NCI-H82 (cell line): ENCODE measurements around the gene PCDH9.

Source experiments
- DNase-seq: peaks from one replicate; lab custom pipeline; 2025; lab: John Stamatoyannopoulos, UW

Gene PCDH9

DNA sequence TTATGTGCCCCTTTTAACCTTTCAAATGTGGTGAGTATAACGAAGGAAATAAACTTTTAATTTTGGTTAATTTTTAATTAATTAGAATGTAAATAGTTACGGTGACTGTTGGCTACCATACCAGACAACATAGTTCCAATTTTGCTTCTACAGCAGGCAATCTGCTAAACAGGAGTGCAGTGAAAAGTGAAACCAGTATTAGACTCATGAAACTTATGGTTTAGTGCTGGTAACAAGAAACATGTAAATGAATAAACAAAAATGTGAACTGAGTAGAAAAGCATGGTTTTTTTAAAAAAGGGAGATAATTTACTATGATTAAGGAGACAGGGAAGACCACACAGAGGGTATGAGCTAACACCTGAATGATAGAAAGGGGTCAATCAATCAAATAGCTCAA lies 478.4 kb downstream of the PCDH9 start:
- DNase-seq = no peak

DNA sequence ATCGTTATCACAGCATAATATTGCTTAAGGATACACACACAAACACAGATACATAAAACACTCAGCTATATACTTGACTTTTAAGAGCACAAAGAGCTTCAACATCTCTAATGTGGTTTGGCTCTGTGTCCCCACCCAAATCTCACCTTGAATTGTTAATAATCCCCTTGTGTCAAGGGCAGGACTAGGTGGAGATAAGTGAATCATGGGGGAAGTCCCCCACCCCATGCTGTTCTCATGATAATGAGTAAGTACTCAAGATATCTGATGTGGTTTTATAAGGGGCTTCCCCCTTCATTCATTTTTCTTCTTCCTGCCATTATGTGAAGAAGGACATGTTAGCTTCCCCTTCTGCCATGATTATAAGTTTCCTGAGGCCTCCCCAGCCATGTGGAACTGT lies 481.4 kb downstream of the PCDH9 start:
- no peak for DNase-seq

DNA sequence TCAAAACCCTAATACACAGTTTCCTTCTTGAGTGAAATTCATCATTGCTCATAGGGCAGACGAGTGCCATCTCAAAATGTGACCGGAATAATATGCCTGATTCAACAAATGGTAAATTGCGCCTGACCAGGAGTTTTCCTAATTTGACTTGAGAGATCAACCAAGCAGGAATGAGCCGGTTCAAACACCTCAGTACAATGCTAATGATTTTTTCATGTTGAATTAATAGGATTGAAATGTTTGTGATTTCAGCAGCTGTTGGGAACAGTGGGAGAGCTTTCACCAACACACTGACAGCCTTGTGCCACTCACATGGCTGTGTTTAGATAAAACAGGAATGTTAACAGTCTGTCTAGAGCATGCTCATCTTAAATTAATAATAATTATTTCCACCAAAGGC lies 484.8 kb downstream of the PCDH9 start:
- DNase-seq = peak; percentile 71

DNA sequence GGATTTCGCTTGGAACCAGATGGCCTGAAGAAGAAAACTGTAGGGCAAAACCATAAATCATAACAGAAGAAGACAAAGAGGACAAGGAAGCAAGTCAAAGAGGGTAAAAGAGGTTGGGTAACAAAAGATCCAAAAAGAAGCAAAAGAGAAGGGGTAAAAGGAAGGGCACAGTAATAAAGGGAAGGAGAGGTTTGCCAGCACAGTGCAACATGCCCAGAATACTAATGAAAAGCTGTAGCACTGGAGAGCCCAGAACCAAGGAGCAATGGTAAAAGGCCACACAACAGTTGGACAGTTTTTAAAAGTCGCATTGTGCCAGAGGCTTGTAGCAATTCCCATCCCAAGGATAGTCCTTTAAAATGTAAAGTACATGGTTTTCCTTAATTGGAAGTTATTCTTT lies 506.6 kb downstream of the PCDH9 start:
- no peak for DNase-seq

DNA sequence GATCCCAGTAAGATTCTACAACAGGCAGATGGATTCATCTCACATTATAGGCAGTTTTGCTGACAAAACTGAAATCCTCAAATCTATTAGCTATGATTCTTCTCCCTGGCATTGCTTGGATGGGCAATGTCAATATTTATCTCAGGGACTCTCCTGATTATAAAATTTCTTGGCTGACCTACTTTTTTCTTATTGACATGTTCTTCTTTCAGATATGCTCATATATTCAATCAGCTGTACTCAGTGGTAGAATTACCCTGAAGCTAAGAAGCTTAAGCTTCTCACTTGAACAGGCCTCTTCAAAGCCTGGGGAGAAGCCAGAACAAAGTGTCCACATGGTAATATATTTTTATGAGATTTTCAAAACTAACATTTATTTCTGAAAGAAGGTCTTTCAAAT lies 513.6 kb downstream of the PCDH9 start:
- DNase-seq = peak; percentile 49

DNA sequence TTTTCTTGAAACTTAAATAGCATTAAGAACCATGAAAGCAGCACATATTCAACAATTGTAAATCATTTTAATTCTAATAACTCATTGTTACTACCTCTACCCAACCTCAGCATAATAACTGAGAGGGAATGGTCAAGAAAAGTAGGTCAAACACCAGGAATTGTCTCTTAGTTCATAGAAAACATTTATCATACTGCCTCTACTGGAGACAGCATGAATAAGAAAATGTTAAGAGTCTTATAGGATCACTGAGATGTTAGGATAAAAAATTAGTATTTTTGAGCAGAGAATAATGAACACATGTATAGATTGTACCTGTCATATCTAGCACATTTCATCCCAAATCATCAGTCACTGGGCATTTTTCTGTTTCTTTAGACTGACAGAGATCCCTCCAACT lies 515.3 kb downstream of the PCDH9 start:
- no peak for DNase-seq

DNA sequence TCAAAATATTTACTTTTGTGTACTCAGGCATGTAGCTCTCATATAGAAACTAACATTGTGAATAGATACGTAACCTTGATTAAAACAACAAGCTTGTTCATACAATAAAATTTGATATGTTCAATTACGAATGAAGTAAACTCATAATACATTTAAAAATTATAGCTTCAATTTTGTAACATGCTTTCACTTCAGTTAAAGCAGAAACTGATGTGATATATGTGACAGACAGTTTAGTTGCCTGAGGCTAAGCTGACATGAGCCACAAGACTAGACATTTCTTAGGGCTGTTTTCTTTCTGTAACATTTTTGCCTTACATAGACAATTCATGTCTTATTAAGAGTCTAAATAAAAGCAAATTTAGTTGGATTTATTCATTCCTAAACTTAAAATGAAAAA lies 526.0 kb downstream of the PCDH9 start:
- no peak for DNase-seq

DNA sequence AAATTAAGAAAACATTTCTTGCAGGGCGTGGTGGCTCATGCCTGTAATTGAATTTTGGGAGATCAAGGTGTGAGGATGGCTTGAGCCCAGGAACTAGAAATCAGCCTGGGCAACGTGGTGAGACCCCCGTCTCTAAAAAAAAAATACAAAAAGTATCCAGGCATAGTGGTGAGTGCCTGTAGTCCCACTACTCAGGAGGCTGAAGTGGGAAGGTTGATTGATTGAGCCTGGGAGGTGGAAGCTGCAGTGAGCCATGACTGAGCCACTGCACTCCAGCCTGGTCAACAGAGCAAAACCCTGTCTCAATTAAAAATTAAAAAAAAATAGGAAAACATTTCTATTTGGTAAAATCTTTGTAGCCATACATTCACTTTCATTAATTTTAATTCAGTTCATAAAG lies 526.5 kb downstream of the PCDH9 start:
- peak; percentile 26 for DNase-seq

DNA sequence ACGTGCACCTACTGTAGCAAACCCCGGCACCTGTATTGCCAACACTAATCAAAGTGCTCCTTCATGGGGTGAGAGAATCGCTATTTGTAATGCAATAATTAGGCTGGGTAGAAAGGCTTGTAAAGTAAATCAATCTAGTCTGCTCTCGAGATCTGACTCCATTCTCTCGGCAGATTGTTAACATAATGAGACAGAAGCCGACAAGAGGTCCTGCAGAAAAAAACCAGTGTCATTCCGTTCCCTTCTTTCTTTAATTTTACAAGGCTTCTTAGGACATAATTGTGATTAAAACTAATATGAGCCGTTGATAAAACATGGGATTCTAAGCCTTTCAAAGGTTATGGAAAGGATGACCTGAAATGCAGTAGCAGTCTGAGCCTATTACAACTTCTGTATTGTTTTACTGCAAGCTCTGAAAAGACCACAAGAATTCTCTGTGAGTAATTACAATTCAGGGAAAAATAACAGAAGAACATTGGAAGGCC lies 530.0 kb downstream of the PCDH9 start:
- no peak for DNase-seq

DNA sequence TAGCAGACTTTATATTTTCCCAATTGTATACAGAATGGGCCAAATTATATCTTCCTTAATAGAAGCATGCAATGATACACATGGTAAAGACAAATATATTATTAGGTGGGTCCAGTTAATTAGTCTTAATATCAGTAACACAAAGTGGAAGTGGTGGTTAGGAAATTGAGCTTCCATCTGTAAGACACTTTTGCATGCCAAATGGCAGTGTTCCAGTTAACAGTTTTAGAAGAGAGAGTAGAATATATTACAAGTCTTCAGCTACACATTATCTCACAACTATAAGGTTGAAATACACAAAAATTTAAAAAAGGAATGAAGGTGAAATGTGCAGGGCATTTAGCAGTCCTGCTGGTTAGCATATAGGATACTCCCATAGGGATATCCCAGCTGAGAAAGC lies 536.5 kb downstream of the PCDH9 start:
- DNase-seq = no peak

DNA sequence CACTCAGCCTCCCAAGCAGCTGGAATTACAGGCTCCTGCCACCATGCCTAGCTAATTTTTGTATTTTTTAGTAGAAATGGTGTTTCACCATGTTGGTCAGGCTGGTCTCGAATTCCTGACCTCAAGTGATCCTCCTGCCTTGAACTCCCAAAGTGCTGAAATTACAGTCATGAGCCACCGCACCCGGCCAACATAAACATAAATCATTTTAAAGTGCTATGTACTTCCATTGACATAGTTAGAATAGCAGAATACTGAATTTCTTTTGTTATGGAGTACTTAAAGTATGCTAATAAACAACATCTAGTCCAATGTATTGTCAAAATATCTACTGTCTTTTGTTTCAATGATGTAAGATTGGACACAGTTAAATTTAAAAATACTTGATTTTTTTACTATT lies 539.0 kb downstream of the PCDH9 start:
- no peak for DNase-seq

DNA sequence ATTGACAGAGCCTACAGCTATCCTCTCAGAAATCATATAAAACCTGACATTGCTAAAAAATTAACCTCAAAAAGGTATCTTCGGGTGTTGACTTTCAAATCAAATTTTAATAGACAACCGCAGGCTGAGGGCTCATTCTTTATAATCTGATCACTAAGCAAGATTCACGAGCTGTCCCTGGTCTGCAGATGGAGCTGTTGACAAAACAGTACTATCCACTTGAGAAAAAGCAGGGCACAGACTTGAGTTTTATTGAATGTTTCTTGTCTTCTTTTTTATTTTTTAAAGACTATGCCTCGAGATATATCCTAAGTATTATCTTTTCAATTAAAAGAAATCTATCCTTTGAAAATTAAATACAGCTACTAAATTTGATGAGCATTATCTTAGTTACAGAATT lies 540.5 kb downstream of the PCDH9 start:
- DNase-seq = peak; percentile 82

DNA sequence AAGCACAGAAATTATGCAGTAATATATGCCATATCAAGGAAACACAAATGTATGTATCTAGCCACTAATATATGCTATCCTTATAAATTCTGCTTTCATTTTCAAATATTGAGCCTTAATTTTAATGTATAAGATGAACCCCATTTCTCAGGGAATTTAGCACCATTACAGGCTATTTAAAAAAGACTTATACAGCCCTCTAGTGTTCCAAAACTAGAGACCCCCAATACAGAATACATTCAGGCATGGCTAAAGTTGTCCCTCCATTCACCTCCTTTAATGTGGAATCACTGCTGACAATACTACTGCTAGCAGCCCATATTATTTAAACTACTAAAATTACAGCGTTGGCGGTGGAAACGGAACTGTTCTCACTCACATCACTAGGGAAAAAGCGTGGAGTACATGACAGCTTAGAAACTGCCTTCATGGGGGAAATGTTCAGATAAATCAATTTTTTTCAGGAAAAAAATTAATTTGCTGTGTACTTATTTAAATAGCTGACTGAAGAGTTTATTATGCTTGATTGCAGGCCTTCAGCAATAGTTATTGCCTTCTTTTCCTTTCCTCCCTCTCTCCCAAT lies 541.0 kb downstream of the PCDH9 start:
- peak; percentile 58 for DNase-seq

DNA sequence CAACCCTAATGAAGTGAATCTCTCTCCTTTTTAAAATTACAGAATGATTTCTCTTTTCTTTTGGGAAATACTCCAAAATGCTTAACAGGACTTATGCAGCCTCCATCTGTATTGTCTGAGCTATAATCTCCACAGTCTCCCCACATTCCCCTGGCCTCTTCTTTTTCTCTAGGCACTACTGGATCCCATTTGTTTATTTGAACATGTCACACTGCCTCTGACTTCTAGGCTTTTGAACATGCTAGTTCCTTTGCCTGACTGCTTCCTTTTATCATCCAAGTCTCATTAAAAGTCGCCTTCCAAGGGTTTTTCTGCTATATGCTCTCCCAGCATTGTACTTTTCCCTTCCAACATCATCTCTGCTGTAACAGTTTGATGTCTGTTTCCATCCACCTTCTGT lies 548.7 kb downstream of the PCDH9 start:
- peak; percentile 12 for DNase-seq

DNA sequence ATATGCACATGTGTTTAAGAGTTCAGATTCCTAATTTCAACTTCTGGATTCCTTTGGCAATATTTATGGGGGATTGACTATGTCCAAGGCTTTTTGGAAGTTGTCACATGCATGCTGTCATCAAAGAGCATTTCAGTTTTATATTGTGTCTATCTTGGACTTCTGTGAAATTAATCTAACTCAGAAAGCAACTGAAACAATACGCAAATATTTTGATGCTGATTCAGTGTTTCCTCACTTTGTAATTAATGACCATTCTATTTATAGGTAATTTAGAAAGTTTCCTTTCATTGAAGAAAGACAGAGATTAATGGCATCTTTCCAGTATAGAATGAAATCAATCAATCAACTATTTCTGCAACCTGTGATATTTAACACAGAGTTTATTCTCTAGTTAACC lies 550.1 kb downstream of the PCDH9 start:
- no peak for DNase-seq

DNA sequence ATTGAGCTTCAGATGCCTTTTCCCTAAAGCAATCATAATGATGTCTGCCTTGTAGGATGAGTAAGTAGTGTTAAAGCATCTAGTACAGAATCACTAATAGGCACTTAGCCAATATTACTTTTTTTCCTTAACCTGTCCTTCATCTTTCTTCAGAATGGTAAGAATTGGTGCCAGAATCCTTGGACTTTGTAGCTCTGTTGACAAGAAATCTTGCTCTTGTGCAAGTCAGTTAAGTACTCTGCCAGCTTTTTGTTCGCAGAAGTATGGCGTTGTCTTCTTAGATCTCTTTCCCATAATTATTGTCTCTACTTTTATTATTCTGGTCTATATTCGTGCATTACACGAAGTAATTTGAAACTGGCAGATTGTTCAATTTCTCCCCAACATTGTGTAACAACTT lies 554.5 kb downstream of the PCDH9 start:
- DNase-seq = no peak

DNA sequence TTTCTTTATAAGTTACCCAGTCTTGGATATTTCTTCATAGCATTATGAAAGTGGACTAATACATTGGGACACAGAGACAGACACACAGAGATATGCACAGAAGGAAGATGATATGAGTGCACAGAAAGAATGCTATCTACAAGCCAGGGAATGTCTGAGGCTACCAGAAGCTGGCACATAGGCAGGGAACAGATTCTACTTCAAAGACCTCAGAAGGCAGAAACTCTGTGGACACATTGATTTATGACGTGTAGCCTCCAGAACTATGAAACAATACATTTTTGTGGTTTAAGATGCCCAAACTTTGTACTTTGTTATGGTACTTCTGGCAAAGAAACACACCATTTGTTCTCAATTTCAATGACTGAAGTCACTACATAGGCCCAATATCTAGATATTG lies 556.7 kb downstream of the PCDH9 start:
- DNase-seq = no peak

DNA sequence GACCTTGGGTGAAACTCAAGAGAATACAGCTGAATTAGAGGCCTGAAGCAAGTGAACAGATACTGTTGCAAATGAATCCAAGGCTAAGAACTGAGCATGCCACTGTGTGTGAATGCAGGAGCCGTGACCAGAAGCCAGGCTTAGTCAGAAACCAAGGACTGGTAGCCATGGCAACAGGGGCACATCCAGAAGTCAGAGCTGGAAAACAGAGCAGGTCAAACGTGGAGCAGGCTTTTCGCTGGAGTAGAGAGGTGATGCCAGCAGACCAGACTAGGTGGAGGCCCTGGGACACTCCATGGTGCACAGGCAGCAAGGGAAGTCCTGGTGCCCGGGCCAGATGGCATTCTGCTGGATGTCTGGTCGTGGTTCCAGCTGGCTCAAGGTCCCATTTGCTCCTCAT lies 564.1 kb downstream of the PCDH9 start:
- DNase-seq = peak; percentile 28

DNA sequence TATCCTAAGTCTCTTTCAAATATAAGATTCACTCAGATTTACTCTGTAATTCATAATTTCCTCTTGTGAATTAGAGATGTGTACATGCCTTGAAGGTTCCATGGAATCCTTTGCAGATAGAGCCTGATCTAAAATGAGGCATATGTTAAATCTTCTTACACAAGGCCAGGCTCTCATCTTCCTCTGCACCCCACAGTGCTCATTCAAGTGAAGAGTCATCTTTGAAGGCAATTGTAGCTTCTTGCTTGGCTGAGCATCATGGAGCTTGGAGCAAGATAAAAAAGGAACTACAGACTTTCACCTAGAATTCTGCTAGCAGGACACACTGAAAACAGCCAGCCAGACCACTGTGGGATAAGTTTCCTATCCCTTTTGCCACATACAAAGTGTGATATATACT lies 566.4 kb downstream of the PCDH9 start:
- no peak for DNase-seq

DNA sequence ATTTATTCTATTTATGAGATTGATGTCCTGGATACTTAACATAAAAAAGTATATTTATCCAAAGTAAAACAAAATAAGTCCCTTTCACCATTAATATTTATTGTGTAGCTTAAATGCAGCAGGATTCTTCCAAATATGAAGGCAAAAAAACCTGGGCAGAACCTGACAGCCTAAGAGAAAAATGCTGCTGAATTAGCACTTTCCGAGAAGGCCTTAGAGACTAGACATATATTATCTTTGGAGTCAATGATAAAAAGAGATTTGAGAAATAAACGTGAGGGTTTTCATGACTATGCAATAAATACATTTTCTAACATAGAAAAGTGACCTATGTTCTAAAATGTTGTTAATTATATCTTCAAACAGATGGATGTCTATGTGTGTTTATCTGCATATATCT lies 566.9 kb downstream of the PCDH9 start:
- no peak for DNase-seq

DNA sequence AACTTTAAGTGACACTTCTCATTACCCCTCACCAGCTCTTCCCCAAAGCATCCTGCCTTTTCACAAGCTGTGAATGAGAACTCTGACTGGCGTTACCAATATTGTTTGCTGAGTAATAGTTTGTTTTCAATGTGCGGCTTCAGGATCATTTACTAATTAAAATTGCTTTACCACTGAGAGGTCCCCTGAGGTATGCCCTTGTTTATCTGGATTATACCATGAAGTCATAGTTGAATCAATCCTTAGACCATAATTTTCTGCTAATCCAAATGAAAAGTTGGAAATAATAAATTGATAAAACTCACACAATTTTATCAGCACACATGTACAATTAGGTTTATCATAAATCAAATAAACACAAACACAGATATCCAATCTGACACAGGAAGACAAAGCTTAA lies 568.8 kb downstream of the PCDH9 start:
- DNase-seq = no peak

DNA sequence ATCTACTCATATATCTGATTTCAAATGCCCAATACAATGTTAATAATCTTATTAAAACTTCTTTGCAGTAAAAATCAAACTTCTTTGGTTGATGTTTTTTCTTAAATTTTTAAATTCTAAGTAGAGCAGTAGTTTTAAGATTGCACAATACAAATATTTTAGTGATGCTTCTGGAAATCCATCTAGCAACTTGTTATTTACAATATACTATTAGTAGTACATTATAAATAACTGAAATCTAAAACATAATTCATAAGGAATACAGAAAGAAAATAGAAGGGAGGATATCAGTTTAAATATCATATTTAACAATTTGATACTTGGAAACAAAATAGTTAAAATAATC lies 569.7 kb downstream of the PCDH9 start:
- DNase-seq = no peak

DNA sequence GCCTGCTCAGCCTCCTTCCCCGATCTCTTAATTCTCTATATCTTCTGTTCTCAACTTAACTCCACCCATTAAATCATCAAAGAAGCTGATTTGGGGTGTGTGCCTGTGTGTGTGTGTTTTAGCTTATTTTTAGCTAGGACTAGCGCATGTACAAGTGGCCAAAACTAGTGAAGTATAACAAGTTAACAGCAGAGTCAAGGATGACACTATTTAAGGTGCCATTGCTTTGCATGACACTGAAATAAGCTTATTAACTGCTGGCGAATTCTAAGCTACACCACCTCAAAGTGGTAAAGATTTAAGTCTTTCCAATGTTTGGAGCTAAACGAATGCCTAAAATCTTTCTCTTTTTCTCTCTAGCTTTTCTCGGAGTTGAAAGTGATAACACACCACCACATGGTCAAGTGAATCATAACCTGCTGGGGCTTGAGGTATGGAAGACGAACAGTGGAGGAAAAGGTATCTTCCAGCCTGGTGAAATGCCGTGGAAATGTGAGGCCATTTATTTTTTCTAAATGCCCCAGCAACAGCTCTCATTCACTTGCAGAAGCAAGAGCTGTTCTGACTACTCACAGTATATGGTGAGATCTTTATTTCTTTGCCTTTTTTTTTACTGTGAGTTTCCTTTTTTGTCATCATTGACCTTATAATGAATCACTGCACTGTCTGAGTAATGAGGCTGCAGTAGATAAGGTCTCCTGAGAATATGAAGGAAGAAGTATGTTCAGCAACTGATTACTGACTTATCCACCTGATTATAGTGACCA lies 570.3 kb downstream of the PCDH9 start:
- peak; percentile 44 for DNase-seq

DNA sequence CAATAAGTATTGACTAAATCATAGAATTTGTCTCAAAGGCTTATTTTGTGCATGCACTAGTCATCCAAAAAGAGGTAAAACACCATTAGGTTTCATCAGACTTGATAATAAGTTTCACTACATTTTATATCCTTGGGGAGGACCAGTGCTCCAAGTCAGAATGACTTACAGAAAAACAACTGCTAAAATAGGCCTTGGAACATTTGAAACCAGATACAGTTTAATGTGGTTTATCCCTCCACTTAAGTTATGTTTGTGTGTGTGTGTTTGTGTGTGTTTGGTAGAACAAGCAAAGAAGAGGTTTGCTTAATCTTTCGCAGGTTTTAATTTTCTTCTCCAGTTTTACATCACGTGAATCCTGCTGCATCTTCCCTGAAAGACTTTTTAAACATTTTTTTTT lies 570.9 kb downstream of the PCDH9 start:
- no peak for DNase-seq
